Measurements from ENCODE around the gene SHC4.
"Not testable (repeated sequence)": the region's sequence is repeated elsewhere in the genome, so short reads cannot be mapped to it uniquely, and the experiment has no call there.

SHC4 gene

GRCh38 chr15:48800245-48800644 lies 163.5 kb downstream of the SHC4 start:
- Histone ChIP-seq H3K4me3 (ENCODE audit: extremely low read depth, insufficient read depth, low read length, poor library complexity, severe bottlenecking) (no peak overlapping the region), H3K27ac (ENCODE audit: low read depth, low read length, severe bottlenecking) (no peak overlapping the region), H3K36me3 (ENCODE audit: control insufficient read depth, insufficient read depth, low read length) (no peaks in the 10 kb centered on the region), H3K9me3 (ENCODE audit: control insufficient read depth, low read length) (no peaks in the 10 kb centered on the region), H3K4me1 (ENCODE audit: control insufficient read depth, insufficient read depth, low read length, poor library complexity, severe bottlenecking) (peaks cover 3% of the 10 kb centered on the region)
- 80 to 100% methylated on average over 1 of the region's 1 CpG for WGBS, 2 experiments (ENCODE audit: insufficient coverage in 2 of 2)

GRCh38 chr15:48798319-48798718 lies 165.4 kb downstream of the SHC4 start:
- H3K36me3 ChIP-seq (ENCODE audit: control insufficient read depth, insufficient read depth, low read length): no peaks in the 10 kb centered on the region
- H3K4me1 ChIP-seq (ENCODE audit: control insufficient read depth, insufficient read depth, low read length, poor library complexity, severe bottlenecking): peaks cover 3% of the 10 kb centered on the region
- WGBS, 2 experiments (ENCODE audit: insufficient coverage in 2 of 2): no CpG with 5 or more reads among the region's 1 CpG
- no peak overlapping the region for H3K4me3 ChIP-seq (ENCODE audit: extremely low read depth, insufficient read depth, low read length, poor library complexity, severe bottlenecking)
- no peaks in the 10 kb centered on the region for H3K9me3 ChIP-seq (ENCODE audit: control insufficient read depth, low read length)
- H3K27ac ChIP-seq (ENCODE audit: low read depth, low read length, severe bottlenecking): no peak overlapping the region

- H3K9me3 ChIP-seq (ENCODE audit: control insufficient read depth, low read length): no peaks in the 10 kb centered on the region
- 100% methylated on average over 1 to 3 of the region's 3 CpGs for WGBS, 2 experiments (ENCODE audit: insufficient coverage in 2 of 2)
- H3K36me3 ChIP-seq (ENCODE audit: control insufficient read depth, insufficient read depth, low read length): peaks cover 11% of the 10 kb centered on the region
- H3K4me1 ChIP-seq (ENCODE audit: control insufficient read depth, insufficient read depth, low read length, poor library complexity, severe bottlenecking): no peaks in the 10 kb centered on the region
- no peak overlapping the region for H3K4me3 ChIP-seq (ENCODE audit: extremely low read depth, insufficient read depth, low read length, poor library complexity, severe bottlenecking)
- H3K27ac ChIP-seq (ENCODE audit: low read depth, low read length, severe bottlenecking): no peak overlapping the region
Measured at GRCh38 chr15:48796930-48797329, 166.8 kb downstream of the SHC4 start.

- H3K27ac ChIP-seq (ENCODE audit: low read depth, low read length, severe bottlenecking): no peak overlapping the region
- H3K4me1 ChIP-seq (ENCODE audit: control insufficient read depth, insufficient read depth, low read length, poor library complexity, severe bottlenecking): no peaks in the 10 kb centered on the region
- H3K4me3 ChIP-seq (ENCODE audit: extremely low read depth, insufficient read depth, low read length, poor library complexity, severe bottlenecking): no peak overlapping the region
- WGBS, 2 experiments (ENCODE audit: insufficient coverage in 2 of 2): no CpG with 5 or more reads among the region's 3 CpGs
- H3K9me3 ChIP-seq (ENCODE audit: control insufficient read depth, low read length): no peaks in the 10 kb centered on the region
- peaks cover 12% of the 10 kb centered on the region for H3K36me3 ChIP-seq (ENCODE audit: control insufficient read depth, insufficient read depth, low read length)
Measured at GRCh38 chr15:48796521-48796920, 167.2 kb downstream of the SHC4 start.

GRCh38 chr15:48795901-48796300 lies 167.8 kb downstream of the SHC4 start:
- WGBS, 2 experiments (ENCODE audit: insufficient coverage in 2 of 2): 100% methylated on average over 1 of the region's 3 CpGs; no CpG with 5 or more reads in 1 of the 2 experiments
- Histone ChIP-seq H3K9me3 (ENCODE audit: control insufficient read depth, low read length) (no peaks in the 10 kb centered on the region), H3K36me3 (ENCODE audit: control insufficient read depth, insufficient read depth, low read length) (peaks cover 13% of the 10 kb centered on the region), H3K4me1 (ENCODE audit: control insufficient read depth, insufficient read depth, low read length, poor library complexity, severe bottlenecking) (no peaks in the 10 kb centered on the region), H3K27ac (ENCODE audit: low read depth, low read length, severe bottlenecking) (no peak overlapping the region), H3K4me3 (ENCODE audit: extremely low read depth, insufficient read depth, low read length, poor library complexity, severe bottlenecking) (no peak overlapping the region)

- WGBS, 2 experiments (ENCODE audit: insufficient coverage in 2 of 2): 100% methylated on average over 2 of the region's 2 CpGs
- peaks cover 23% of the 10 kb centered on the region for H3K36me3 ChIP-seq (ENCODE audit: control insufficient read depth, insufficient read depth, low read length)
Measured at GRCh38 chr15:48794697-48795134, 169.0 kb downstream of the SHC4 start.

GRCh38 chr15:48792408-48792807 lies 171.3 kb downstream of the SHC4 start:
- no CpG with 5 or more reads among the region's 3 CpGs for WGBS, 2 experiments (ENCODE audit: insufficient coverage in 2 of 2)
- Histone ChIP-seq H3K36me3 (ENCODE audit: control insufficient read depth, insufficient read depth, low read length) (peaks cover 38% of the 10 kb centered on the region), H3K4me3 (ENCODE audit: extremely low read depth, insufficient read depth, low read length, poor library complexity, severe bottlenecking) (no peak overlapping the region), H3K27ac (ENCODE audit: low read depth, low read length, severe bottlenecking) (no peak overlapping the region), H3K4me1 (ENCODE audit: control insufficient read depth, insufficient read depth, low read length, poor library complexity, severe bottlenecking) (no peaks in the 10 kb centered on the region), H3K9me3 (ENCODE audit: control insufficient read depth, low read length) (no peaks in the 10 kb centered on the region)

More at GRCh38 chr15:48794697-48795134, 169.0 kb downstream of the SHC4 start:
- H3K4me1 ChIP-seq (ENCODE audit: control insufficient read depth, insufficient read depth, low read length, poor library complexity, severe bottlenecking): no peaks in the 10 kb centered on the region
- no peak overlapping the region for H3K27ac ChIP-seq (ENCODE audit: low read depth, low read length, severe bottlenecking)
- no peak overlapping the region for H3K4me3 ChIP-seq (ENCODE audit: extremely low read depth, insufficient read depth, low read length, poor library complexity, severe bottlenecking)
- H3K9me3 ChIP-seq (ENCODE audit: control insufficient read depth, low read length): no peaks in the 10 kb centered on the region

GRCh38 chr15:48790466-48791115 lies 173.1 kb downstream of the SHC4 start:
- H3K36me3 ChIP-seq (ENCODE audit: control insufficient read depth, insufficient read depth, low read length): peaks cover 38% of the 10 kb centered on the region
- H3K4me3 ChIP-seq (ENCODE audit: extremely low read depth, insufficient read depth, low read length, poor library complexity, severe bottlenecking); H3K27ac ChIP-seq (ENCODE audit: low read depth, low read length, severe bottlenecking); H3K4me1 ChIP-seq (ENCODE audit: control insufficient read depth, insufficient read depth, low read length, poor library complexity, severe bottlenecking); H3K9me3 ChIP-seq (ENCODE audit: control insufficient read depth, low read length): not testable (repeated sequence)
- 88 to 98% methylated on average over 11 of the region's 12 CpGs for WGBS, 2 experiments (ENCODE audit: insufficient coverage in 2 of 2)

- H3K9me3 ChIP-seq (ENCODE audit: control insufficient read depth, low read length): no peaks in the 10 kb centered on the region
- no peak overlapping the region for H3K27ac ChIP-seq (ENCODE audit: low read depth, low read length, severe bottlenecking)
- H3K4me1 ChIP-seq (ENCODE audit: control insufficient read depth, insufficient read depth, low read length, poor library complexity, severe bottlenecking): no peaks in the 10 kb centered on the region
- H3K36me3 ChIP-seq (ENCODE audit: control insufficient read depth, insufficient read depth, low read length): peaks cover 40% of the 10 kb centered on the region
- WGBS, 2 experiments (ENCODE audit: insufficient coverage in 2 of 2): 93 to 100% methylated on average over 2 of the region's 2 CpGs
- no peak overlapping the region for H3K4me3 ChIP-seq (ENCODE audit: extremely low read depth, insufficient read depth, low read length, poor library complexity, severe bottlenecking)
Measured at GRCh38 chr15:48785712-48786111, 178.0 kb downstream of the SHC4 start.

GRCh38 chr15:48785195-48785594 lies 178.5 kb downstream of the SHC4 start:
- Histone ChIP-seq H3K27ac (ENCODE audit: low read depth, low read length, severe bottlenecking) (no peak overlapping the region), H3K4me1 (ENCODE audit: control insufficient read depth, insufficient read depth, low read length, poor library complexity, severe bottlenecking) (no peaks in the 10 kb centered on the region), H3K36me3 (ENCODE audit: control insufficient read depth, insufficient read depth, low read length) (peaks cover 39% of the 10 kb centered on the region), H3K4me3 (ENCODE audit: extremely low read depth, insufficient read depth, low read length, poor library complexity, severe bottlenecking) (no peak overlapping the region), H3K9me3 (ENCODE audit: control insufficient read depth, low read length) (no peaks in the 10 kb centered on the region)
- WGBS, 2 experiments (ENCODE audit: insufficient coverage in 2 of 2): 83 to 89% methylated on average over 2 to 3 of the region's 3 CpGs

GRCh38 chr15:48784756-48785155 lies 179.0 kb downstream of the SHC4 start:
- H3K4me1 ChIP-seq (ENCODE audit: control insufficient read depth, insufficient read depth, low read length, poor library complexity, severe bottlenecking): no peaks in the 10 kb centered on the region
- no peak overlapping the region for H3K4me3 ChIP-seq (ENCODE audit: extremely low read depth, insufficient read depth, low read length, poor library complexity, severe bottlenecking)
- H3K36me3 ChIP-seq (ENCODE audit: control insufficient read depth, insufficient read depth, low read length): peaks cover 40% of the 10 kb centered on the region
- WGBS, 2 experiments (ENCODE audit: insufficient coverage in 2 of 2): 100% methylated on average over 1 of the region's 2 CpGs; no CpG with 5 or more reads in 1 of the 2 experiments
- H3K9me3 ChIP-seq (ENCODE audit: control insufficient read depth, low read length): no peaks in the 10 kb centered on the region
- H3K27ac ChIP-seq (ENCODE audit: low read depth, low read length, severe bottlenecking): no peak overlapping the region
